Natural killer cell treated with Interleukin-12 subunit alpha and Interleukin-12 subunit beta and Interleukin-15 and Interleukin-18, amount 100 ng/mL, for 72 hours (primary cell): ENCODE results near the gene MPRIP. TPM values are rescaled to one million over a fixed set of nuclear protein-coding genes. Genes with fewer than 3 reads are reported as not detected.
A peak's percentile ranks its signal among the peaks of the same experiment; 100 is the strongest.
"Not testable (repeated sequence)": the region's sequence is repeated elsewhere in the genome, so short reads cannot be mapped to it uniquely, and the experiment has no call there.

Experiments used
- ATAC-seq, 2 donors: fragments of 150-1000 bp; cut with Tn5 transposase in 1 of 2; sonication (Bioruptor Pico), chemical (Tn5 transposase) in 1 of 2; 2 replicates each; pipeline ENCODE4 v1.10.0; 2021
- DNase-seq: peaks from one replicate; pipeline ENCODE4 v3.0.0; 2022; ENCODE audit warnings: low spot score
- H3K27ac Mint-ChIP-seq, 2 donors: 1 replicate in 1 of 2; 2 replicates in 1 of 2; pipeline ENCODE4 v1.8.0; 2022; ENCODE audit warnings: mixed read lengths in 2 of 2, mild to moderate bottlenecking in 1 of 2, moderate library complexity in 1 of 2
- H3K27me3 Mint-ChIP-seq, 2 donors: 1 replicate in 1 of 2; 2 replicates in 1 of 2; pipeline ENCODE4 v1.8.0; 2022; ENCODE audit warnings: mixed read lengths in 2 of 2
- H3K36me3 Mint-ChIP-seq: one replicate; pipeline ENCODE4 v1.8.0; 2022; ENCODE audit warnings: mixed read lengths
- H3K4me1 Mint-ChIP-seq, 2 donors: 1 replicate in 1 of 2; 2 replicates in 1 of 2; pipeline ENCODE4 v1.8.0; 2022; ENCODE audit warnings: low read depth in 2 of 2, mixed read lengths in 2 of 2, mild to moderate bottlenecking in 1 of 2
- H3K4me3 Mint-ChIP-seq: one replicate; pipeline ENCODE4 v1.8.0; 2022; ENCODE audit warnings: mixed read lengths
- H3K9me3 Mint-ChIP-seq: 2 replicates; pipeline ENCODE4 v1.8.0; 2022; ENCODE audit warnings: mixed read lengths
- total RNA-seq, 2 donors: library from RNA; stranded (reverse); gene quantifications; one replicate each; pipeline ENCODE4 v1.2.3, GENCODE V29; 2022

Gene MPRIP, protein sequence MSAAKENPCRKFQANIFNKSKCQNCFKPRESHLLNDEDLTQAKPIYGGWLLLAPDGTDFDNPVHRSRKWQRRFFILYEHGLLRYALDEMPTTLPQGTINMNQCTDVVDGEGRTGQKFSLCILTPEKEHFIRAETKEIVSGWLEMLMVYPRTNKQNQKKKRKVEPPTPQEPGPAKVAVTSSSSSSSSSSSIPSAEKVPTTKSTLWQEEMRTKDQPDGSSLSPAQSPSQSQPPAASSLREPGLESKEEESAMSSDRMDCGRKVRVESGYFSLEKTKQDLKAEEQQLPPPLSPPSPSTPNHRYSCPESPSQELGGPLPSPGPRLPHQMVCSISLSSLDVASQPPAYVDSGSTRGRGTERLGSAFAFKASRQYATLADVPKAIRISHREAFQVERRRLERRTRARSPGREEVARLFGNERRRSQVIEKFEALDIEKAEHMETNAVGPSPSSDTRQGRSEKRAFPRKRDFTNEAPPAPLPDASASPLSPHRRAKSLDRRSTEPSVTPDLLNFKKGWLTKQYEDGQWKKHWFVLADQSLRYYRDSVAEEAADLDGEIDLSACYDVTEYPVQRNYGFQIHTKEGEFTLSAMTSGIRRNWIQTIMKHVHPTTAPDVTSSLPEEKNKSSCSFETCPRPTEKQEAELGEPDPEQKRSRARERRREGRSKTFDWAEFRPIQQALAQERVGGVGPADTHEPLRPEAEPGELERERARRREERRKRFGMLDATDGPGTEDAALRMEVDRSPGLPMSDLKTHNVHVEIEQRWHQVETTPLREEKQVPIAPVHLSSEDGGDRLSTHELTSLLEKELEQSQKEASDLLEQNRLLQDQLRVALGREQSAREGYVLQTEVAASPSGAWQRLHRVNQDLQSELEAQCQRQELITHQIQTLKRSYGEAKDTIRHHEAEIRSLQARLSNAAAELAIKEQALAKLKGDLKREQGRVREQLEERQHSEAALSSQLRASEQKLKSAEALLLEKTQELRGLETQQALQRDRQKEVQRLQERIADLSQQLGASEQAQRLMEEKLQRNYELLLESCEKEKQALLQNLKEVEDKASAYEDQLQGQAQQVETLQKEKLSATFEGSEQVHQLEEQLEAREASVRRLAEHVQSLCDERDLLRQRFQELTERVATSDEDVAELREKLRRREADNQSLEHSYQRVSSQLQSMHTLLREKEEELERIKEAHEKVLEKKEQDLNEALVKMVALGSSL (N-terminal part only)
- 100 to 1,000 TPM; 158 to 216 TPM for total RNA-seq

DNA sequence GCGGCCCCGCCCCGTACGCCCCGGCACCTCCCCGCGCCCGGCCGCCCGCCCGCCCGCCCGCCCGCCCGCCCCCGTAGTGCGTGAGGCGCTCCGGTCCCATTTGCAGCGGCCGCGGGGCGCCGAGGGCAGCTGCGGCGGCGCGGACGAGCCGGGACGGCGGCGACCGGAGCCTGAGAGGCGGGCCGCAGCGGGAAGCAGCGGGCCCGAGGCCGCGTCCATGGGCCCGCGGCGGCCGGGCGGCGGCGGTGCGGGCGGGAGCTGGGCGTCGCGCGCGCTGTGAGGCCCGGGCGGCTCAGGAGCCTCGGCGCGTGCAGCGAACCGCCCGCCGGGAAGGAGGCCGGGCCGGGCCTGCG, at the start of gene MPRIP:
MPRIP (plus strand) TSS at position 74 of the 353 bp plus-strand sequence. CDS start 392 bp downstream, outside the sequence.
- Mint-ChIP-seq H3K4me1 (peaks cover 36 to 43% of the 10 kb centered on the region in 2 donors), H3K36me3 (no peaks in the 10 kb centered on the region), H3K4me3 (peak within 1 kb of the TSS; percentile 96), H3K27ac (peak within 1 kb of the TSS; percentile 72 to 90), H3K9me3 (no peaks in the 10 kb centered on the region), H3K27me3 (no peaks in the 10 kb centered on the region)
- peak in 1 of 2 donors; percentile 37 for ATAC-seq
- DNase-seq, result no peak

DNA sequence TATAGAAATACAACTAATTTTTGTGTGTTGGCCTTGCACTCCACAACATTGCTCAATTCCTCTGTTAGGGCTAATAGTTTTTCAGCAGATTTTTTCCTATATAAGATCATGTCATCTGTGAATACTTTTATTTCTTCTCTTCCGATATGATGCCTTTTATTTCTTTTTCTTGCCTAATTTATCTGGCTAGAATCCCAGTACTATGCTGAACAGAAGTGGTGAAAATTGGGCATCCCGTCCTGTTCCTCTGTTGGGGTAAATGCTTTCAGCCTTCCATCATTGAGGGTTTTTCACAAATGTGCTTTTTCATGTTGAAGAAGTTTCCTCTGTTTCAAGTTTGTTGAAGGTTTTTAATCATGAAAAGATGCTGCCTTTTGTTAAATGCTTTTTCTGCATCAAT, 47.6 kb upstream of the MPRIP start:
- Mint-ChIP-seq H3K4me3 (no peak overlapping the region), H3K36me3 (no peaks in the 10 kb centered on the region), H3K9me3 (no peaks in the 10 kb centered on the region), H3K4me1 (peaks cover 12 to 23% of the 10 kb centered on the region in 2 donors), H3K27me3 (no peaks in the 10 kb centered on the region), H3K27ac (no peak overlapping the region)
- DNase-seq, result no peak
- ATAC-seq, result no peak

DNA sequence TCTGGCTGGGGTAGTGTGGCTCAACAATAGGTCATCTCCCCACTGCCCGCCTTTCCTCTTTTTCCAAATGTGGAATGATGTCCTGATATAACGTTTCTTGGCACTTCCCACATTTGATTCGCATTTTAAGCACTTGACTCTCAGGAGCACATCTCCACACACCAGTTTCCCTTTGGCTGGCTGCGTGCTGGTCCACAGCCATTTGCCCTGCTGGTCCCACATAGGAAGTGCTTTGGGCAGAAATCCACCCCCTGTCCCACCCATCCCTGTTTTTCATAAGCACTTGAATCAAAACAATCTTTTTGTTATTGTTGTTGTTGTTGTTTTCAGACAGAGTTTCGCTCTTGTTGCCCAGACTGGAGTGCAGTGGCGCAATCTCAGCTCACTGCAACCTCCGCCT, 46.3 kb upstream of the MPRIP start:
- ATAC-seq, result no peak
- H3K9me3 Mint-ChIP-seq, result no peaks in the 10 kb centered on the region
- no peak for DNase-seq
- H3K27me3 Mint-ChIP-seq, result peaks cover 0 to 2% of the 10 kb centered on the region in 2 donors
- no peaks in the 10 kb centered on the region for H3K36me3 Mint-ChIP-seq
- no peak overlapping the region for H3K4me3 Mint-ChIP-seq
- peaks cover 4 to 10% of the 10 kb centered on the region in 2 donors for H3K4me1 Mint-ChIP-seq
- no peak overlapping the region for H3K27ac Mint-ChIP-seq

DNA sequence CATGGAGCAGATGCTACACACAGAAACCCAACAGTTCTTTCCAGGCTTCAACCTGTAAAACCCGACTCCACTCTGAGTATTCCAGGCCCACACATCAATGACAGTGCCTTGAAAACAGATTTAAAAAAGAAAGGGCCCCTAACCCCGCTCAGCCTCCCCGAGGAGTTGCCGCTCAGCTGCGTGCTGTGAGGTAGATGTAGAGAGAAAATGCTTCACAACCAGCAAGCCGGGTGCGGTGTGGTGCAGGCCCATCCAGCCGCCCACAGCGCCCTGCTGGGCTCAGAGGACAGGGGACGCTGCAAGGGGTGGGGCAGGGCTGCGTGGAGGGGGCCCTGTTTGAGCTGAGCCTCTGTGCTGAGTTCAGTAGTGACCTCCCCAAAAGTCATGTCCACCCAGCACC, 45.5 kb upstream of the MPRIP start:
- H3K4me1 Mint-ChIP-seq, H3K9me3 Mint-ChIP-seq, H3K27ac Mint-ChIP-seq, H3K27me3 Mint-ChIP-seq, ATAC-seq, H3K36me3 Mint-ChIP-seq, H3K4me3 Mint-ChIP-seq, DNase-seq: not testable (repeated sequence)

DNA sequence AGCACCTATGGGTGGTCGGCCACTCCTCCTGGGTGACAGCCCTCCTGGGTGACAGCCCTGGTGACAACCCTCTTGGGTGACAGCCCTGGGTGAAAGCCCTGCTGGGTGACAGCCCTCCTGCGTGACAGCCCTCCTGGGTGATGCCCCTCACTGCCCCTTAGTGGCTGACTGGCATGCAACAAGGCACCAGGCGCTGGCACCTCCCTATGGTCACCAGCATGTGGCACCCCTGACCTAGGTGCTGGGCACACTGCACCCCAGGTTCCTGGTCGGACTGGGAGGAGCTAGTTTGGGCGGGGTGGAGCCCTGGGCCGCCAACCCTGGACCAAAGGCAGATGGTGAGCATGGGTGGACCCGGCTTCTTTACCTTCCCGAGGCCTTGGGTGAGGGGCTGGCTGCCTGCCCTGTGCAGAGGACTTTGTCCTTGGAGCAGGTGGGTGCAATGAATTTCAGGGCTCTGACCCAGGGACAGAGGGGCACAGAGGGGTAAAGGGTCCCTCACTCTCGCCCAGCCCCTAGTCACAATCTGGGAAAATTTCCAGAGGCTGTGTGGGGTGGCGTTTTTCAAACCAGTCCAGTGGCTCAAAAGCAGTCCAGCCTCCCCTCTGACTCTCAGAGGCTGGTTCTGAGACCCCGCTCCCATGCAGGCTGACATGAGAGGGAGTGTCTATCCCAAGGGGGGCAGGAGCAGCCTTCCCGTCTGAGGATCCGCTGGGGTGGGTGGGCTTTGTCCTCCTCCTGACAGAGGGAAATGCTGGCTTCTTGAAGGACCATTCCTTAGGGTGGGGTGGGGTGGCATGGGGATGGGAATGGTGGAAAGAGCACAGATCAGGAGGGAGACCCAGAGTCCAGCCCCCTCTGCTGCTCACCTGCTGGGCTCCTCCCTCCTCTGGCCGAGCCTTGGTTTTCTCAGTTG, 44.5 kb upstream of the MPRIP start:
- Mint-ChIP-seq H3K27me3 (peaks cover 0 to 2% of the 10 kb centered on the region in 2 donors), H3K4me3 (no peak overlapping the region), H3K4me1 (no peaks in the 10 kb centered on the region), H3K27ac (no peak overlapping the region), H3K36me3 (no peaks in the 10 kb centered on the region), H3K9me3 (no peaks in the 10 kb centered on the region)
- ATAC-seq (peak in 1 of 2 donors; percentile 88), DNase-seq (no peak)

DNA sequence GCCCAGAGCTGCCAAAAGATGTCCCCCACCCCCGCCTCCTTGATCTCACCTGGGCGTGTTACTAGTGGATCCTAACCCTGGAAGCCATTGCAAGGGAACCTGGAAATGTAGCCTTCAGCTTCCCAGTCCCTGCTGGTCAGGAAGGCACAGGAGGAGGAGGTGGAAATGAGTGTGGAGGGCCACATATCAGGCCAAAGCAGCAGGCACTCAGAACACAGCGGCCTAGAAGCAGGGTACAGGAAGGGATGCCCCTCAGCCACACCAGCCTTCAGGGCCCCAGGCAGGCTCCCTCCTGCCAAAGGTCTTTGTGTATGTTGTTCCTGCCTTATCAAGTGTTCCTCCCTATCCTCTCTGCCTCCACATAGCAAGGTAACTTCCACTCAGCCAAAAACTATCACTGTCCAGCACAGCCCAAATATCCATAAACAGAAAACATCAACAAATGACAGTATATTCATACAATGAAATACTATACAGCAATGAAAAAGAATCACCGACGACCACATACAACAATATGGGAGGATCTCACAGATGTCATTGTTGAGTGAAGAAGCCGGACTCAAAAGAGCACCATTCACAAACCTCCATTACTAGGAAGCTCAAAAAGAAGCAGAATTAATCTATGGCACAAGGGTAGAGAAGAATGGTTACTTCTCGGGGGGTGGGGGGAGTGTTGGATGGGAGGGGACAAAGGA, 42.2 kb upstream of the MPRIP start:
- no peak overlapping the region for H3K4me3 Mint-ChIP-seq
- H3K9me3 Mint-ChIP-seq, result no peaks in the 10 kb centered on the region
- ATAC-seq (no peak), DNase-seq (no peak)
- peaks cover 0 to 2% of the 10 kb centered on the region in 2 donors for H3K27me3 Mint-ChIP-seq
- H3K36me3 Mint-ChIP-seq, result no peaks in the 10 kb centered on the region
- H3K4me1 Mint-ChIP-seq, result no peaks in the 10 kb centered on the region
- H3K27ac Mint-ChIP-seq, result no peak overlapping the region

DNA sequence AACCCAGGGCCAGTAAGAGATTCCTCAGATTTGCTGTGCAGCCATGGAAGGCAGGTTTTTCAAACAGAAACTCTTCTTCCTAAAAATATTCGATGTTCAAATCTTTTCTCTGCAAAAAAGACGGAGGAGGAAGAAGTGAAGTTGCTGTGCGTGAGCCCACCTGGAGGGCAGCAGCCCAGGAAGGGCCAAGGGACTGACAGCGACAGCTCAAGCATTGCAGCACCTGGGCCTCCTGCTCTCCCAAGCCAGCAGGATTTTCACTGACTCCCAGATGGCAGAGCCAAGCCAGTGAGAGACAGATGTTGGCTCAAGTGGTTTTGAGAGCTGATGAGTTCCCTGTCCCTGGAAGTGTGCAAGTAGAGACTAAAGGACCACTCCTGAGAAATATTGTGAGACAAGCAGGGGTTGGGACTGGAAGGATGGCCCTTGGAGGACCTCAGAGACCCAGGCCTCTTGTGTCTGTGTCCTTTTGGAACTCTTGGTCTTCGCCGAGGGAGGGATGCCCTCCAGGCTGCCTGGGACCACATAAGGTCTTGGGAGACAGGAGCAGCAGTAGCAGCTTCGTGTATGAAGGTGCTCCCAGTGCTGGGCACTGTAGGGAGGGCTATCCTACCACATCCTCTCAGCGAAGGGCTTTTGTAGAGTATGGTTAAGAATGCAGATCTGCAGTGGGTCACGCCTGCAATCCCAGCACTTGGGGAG, 41.0 kb upstream of the MPRIP start:
- DNase-seq (no peak), ATAC-seq (no peak)
- H3K9me3 Mint-ChIP-seq, result no peaks in the 10 kb centered on the region
- H3K27me3 Mint-ChIP-seq, result peaks cover 0 to 2% of the 10 kb centered on the region in 2 donors
- H3K4me3 Mint-ChIP-seq, result no peak overlapping the region
- H3K4me1 Mint-ChIP-seq, result no peaks in the 10 kb centered on the region
- H3K36me3 Mint-ChIP-seq, result no peaks in the 10 kb centered on the region
- H3K27ac Mint-ChIP-seq, result no peak overlapping the region

DNA sequence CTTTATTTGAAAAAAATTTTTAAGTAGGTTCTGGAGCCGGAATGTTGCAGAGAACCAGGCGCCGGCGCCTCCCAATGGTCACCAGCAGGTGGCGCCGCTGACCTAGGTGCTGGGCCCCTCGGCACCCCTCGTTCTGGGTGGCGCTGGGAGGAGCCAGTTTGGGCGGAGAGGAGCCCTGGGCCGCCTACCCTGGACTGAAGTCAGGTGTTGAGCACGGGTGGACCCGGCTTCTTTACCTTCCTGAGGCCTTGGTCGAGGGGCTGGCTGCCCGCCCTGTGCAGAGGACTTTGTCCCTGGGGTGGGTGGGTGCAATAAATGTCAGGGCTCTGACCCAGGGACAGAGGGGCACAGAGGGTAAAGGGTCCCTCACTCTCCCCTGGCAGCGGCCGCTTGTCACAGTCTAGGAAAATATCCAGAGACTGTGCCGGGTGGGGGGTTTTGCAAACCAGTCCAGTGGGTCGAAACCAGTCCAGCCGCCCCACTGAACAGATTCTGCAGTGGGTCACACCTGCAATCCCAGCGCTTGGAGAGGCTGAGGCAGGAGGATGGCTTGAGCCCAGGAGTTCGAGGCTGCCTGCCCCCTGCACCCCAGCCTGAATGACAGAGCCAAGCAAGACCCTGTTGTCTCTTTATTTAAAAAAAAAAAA, 40.3 kb upstream of the MPRIP start:
- DNase-seq (peak; percentile 73), ATAC-seq (peak; percentile 74 to 83)
- no peak overlapping the region for H3K27ac Mint-ChIP-seq
- no peaks in the 10 kb centered on the region for H3K4me1 Mint-ChIP-seq
- H3K4me3 Mint-ChIP-seq, result no peak overlapping the region
- no peaks in the 10 kb centered on the region for H3K9me3 Mint-ChIP-seq
- peaks cover 0 to 2% of the 10 kb centered on the region in 2 donors for H3K27me3 Mint-ChIP-seq
- no peaks in the 10 kb centered on the region for H3K36me3 Mint-ChIP-seq

DNA sequence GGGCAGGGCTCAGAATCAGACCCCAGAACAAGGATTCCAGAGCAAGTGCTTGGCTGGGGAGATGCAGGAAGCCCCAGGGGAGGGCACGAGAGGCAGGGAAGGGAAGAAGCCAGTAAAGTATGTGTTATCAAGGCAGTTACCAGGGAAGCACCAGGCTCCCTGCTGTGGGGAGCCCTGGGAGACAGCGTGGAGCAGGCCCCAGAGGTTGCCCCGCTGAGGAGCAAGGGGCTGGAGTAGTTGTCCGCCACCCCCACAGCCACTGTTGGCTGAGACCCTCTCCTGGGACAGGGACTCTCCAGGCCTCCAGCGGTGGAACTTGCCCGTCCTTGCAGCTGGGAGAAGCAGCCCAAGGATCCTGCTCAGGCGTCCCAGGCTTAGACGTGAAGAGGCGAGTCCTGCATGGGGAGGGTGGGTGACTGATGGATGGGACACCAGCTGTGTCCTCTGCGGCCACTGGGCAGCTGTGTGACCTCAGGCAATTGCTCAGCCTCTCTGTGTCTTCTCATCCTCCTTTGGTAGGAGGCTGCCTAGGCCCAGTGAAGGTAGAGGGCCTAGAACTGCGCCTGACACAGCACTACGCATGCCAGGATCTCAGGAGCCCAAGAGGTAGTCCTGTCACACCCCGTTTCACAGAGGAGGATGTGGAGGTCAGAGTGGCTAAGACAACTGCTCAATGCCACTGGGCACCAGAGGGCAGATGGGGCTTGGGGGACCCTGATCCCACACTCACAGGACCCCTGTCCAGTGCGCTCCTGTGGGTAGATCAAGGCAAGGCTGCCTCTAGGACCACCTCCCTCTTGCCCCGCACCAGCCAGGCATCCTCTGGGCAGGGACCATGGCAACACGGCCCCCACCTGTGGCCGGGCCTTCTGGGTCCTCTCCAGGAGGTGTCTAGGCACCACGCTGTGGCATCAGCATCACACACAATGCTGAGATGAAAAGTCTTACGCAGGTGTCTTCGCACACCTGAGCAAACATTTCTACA, 39.2 kb upstream of the MPRIP start:
- not testable (repeated sequence) for H3K36me3 Mint-ChIP-seq, H3K9me3 Mint-ChIP-seq, H3K27me3 Mint-ChIP-seq, ATAC-seq, H3K4me3 Mint-ChIP-seq, H3K27ac Mint-ChIP-seq, H3K4me1 Mint-ChIP-seq
- DNase-seq, result peak; percentile 58

DNA sequence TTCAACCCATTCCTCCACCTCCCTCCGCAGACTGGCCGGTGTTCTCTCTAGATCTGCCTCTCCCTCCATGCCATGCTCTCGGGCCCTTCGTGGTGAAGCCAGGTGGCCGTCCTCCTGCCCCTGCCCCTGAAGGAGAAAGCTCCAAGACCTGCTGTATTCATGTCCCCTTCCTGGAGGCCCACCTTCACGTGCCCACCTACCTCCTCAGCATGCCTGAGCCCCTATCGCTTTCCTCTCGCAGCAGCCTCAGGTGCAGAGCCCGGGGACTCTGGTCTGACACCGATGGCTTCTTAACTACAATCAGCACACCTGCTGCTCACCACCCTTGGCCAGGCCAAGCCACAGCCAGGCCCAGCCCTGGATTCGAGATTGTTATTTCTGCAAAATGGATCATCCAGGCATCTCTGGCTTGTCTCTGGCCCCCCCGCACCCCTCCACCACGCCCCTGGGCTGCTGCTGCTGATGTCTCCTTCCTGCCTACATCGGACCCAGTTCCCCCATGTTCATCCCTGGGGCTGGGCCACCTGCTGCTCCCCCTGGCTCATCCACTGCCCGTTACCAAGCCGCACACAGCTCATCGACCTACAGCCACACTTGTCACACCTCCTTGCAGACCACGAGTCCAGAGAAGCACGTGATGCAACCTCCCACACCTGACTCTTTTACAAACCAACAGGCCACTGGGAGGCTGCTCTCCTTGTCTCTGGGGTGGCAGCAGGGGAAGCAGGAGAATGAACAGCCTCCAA, 37.8 kb upstream of the MPRIP start:
- no peak overlapping the region for H3K4me3 Mint-ChIP-seq
- ATAC-seq (no peak), DNase-seq (peak; percentile 40)
- H3K27ac Mint-ChIP-seq, result no peak overlapping the region
- H3K36me3 Mint-ChIP-seq, result no peaks in the 10 kb centered on the region
- H3K9me3 Mint-ChIP-seq, result no peaks in the 10 kb centered on the region
- peaks cover 0 to 2% of the 10 kb centered on the region in 2 donors for H3K27me3 Mint-ChIP-seq
- H3K4me1 Mint-ChIP-seq, result no peaks in the 10 kb centered on the region
